ENCODE measurements around the gene C2orf92.

C2orf92 gene

DNA sequence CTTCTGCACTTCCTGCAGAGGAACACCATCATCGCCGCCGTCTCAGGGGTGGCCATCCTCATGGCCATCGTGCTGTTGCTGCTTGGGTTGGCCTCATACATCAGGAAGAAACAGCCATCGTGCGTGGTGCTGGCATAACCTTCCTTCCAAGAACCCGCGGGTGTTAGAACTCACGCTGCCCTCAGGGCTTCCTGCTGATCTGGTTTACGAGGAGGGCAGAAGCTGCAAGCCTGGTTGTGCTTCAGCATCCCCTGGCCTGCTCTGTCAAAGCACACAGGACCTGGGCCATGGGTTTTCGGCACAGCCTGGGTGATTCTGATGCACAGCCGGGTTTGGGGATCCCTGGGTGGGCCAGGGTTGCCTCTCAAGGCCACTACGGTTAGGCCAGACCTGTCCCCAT, 31.7 kb downstream of the C2orf92 start:
- TF ChIP-seq, protein P1, sequence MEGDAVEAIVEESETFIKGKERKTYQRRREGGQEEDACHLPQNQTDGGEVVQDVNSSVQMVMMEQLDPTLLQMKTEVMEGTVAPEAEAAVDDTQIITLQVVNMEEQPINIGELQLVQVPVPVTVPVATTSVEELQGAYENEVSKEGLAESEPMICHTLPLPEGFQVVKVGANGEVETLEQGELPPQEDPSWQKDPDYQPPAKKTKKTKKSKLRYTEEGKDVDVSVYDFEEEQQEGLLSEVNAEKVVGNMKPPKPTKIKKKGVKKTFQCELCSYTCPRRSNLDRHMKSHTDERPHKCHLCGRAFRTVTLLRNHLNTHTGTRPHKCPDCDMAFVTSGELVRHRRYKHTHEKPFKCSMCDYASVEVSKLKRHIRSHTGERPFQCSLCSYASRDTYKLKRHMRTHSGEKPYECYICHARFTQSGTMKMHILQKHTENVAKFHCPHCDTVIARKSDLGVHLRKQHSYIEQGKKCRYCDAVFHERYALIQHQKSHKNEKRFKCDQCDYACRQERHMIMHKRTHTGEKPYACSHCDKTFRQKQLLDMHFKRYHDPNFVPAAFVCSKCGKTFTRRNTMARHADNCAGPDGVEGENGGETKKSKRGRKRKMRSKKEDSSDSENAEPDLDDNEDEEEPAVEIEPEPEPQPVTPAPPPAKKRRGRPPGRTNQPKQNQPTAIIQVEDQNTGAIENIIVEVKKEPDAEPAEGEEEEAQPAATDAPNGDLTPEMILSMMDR (IDR thresholded peaks at IDR 0.05; ENCODE audit: insufficient read depth, low read length, missing control alignments), result no peak
- DNase-seq (ENCODE audit: low read depth, low spot score), result no peak
- no peak overlapping the region for H3K4me3 ChIP-seq (ENCODE audit: low read depth, low read length)
- ChIA-PET POLR2A (no interaction called here), CTCF (interaction anchor here (2.4 to 9.4 kb wide), 4 partner anchors 11 to 684 kb away, joined by 10 to 250 read pairs (median 155); partner anchors contain the start of genes ANKRD36B and ZAP70)

DNA sequence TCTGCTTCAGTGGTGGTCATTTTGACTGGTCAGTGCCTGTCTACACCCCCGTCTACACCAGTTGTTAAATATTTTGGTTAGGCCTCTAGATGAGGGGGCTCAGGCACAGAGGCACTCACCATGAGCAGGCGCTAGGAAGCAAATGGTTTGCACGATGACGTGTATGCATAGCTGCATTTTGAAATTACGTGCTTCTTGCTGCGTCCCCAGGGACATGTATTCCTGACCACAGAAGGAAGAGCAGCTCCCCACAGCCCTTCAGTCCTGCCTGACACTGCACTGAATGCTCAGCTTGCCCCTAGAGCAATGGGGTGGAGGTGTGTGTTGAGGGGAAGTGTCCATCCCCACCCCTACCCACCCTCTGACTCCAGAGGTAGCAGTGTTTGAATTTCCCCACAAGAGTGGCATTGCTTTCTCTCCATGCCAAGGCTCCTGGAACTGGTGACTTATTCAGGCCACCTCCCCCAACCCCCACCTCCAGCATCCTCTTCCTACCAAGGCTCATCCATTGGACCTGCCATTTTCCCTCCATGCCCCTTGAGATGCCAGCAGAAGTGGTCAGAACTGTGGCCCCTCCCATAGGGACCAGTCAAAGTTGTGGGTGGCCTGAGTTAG, 32.4 kb downstream of the C2orf92 start:
- no peak overlapping the region for H3K4me3 ChIP-seq (ENCODE audit: low read depth, low read length)
- no peak for DNase-seq (ENCODE audit: low read depth, low spot score)
- TF ChIP-seq, protein P1 (IDR thresholded peaks at IDR 0.05; ENCODE audit: insufficient read depth, low read length, missing control alignments), result no peak
- CTCF ChIA-PET, result interaction anchor here (2.4 to 9.4 kb wide), 4 partner anchors 10 to 684 kb away, joined by 10 to 250 read pairs (median 155); partner anchors contain the start of genes ANKRD36B and ZAP70
- POLR2A ChIA-PET, result no interaction called here

DNA sequence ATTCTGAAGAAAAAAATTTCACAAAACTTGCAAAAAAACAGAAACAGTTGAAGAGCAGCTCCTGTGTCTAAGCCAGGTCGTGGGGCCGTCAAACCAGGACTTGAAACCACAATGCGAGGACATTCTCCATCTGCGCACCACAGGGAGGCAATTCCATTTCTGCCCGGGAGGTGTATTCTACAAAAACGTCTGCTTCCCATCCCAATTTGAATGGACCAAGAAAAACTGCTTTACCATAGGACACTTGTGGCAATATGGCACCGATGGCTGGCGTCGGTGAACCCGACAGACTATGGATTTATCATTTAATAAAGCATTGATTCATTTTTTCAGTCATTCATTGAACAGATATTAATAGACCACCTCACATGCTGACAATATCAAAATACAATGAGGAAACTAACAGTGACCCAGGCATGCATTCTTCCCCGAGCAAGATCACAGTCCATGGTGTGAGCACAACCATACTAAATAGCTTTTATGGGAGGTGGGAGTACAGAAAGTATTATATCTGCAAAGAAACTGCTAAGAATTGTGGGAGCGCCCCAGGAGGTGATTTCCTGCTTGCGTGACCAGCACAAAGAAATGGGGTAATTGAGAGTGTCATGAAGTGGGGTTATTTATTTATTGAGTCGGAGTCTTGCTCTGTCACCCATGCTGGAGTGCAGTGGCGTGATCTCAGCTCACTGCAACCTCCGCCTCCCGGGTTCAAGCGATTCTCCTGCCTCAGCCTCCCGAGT, 33.4 kb downstream of the C2orf92 start:
- DNase-seq (ENCODE audit: low read depth, low spot score), result no peak
- ChIA-PET CTCF (interaction anchor here (2.4 to 9.4 kb wide), 4 partner anchors 9 to 683 kb away, joined by 10 to 250 read pairs (median 155); partner anchors contain the start of genes ANKRD36B and ZAP70), POLR2A (interaction anchor here (0.5 kb wide), 1 partner anchor 491 kb away, joined by 3 read pairs; no protein-coding TSS in a partner anchor)
- no peak overlapping the region for H3K4me3 ChIP-seq (ENCODE audit: low read depth, low read length)
- TF ChIP-seq, protein P1 (IDR thresholded peaks at IDR 0.05; ENCODE audit: insufficient read depth, low read length, missing control alignments), result no peak

DNA sequence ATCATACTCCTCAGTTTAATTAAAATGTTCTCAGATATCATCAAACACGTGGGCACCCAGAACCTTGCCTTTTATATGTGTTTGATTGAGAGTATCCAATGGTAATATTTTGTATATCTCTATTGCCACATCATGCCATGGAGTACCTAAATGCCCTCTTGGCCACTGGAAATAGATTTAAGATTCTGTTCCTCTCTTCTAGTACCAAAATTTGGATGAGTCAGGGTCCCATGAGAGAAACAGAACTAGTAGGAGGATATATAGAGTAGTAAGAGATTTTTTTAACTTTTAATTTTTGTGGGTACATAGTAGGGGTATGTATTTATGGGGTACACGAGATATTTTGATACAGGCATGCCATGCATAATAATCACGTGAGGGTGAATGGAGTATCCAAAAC, 34.2 kb downstream of the C2orf92 start:
- CTCF ChIA-PET, result interaction anchor here (9.4 kb wide), 1 partner anchor 113 kb away, joined by 250 read pairs; the partner anchor contains the start of gene ANKRD36B
- H3K4me3 ChIP-seq (ENCODE audit: low read depth, low read length), result no peak overlapping the region
- POLR2A ChIA-PET, result no interaction called here
- TF ChIP-seq, protein P1 (IDR thresholded peaks at IDR 0.05; ENCODE audit: insufficient read depth, low read length, missing control alignments), result no peak
- DNase-seq (ENCODE audit: low read depth, low spot score), result no peak

DNA sequence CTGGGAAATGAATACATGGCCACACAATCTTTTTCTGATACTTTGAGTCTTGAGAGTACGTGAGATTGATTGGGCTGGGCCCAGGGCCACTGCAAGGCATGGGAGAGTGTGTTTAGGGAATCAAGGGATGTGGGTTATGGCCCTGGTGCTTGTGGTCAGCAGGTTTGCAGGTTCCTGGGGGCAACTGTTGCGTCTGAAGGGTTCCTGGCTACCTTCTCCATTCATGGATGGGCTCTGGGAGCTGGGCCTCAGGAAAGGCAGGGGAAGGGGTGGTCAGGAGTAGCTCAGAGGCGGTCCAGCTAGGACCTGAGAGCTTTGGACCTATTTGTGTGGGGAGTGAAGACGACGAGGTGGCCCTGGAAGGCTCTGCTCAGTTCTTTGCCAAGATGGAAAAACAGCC, 35.5 kb downstream of the C2orf92 start:
- ChIA-PET POLR2A (no interaction called here), CTCF (interaction anchor here (2.7 to 5.7 kb wide), 2 partner anchors 115 to 680 kb away, joined by 11 to 23 read pairs; partner anchors contain the start of gene ANKRD36B)
- no peak for DNase-seq (ENCODE audit: low read depth, low spot score)
- TF ChIP-seq, protein P1 (IDR thresholded peaks at IDR 0.05; ENCODE audit: insufficient read depth, low read length, missing control alignments), result no peak
- no peak overlapping the region for H3K4me3 ChIP-seq (ENCODE audit: low read depth, low read length)

DNA sequence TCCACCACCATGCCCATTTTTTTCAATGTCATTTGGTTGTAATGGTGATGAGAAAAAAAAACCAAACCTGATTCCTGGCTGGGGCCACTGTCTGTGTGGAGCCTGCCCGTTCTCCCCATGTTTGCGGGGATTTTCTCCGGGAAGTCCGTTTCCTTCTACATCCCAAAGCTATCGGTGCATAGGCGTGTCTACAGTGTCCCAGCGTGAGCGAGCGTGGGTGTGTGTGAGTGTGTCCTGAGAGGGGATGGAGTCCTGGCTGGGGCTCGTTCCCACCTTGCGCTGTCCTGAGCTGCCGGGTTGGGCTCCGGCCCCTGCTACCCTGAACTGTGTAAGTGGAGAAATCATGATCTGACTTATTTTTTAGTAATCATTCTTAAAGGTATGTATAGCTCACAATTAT, 36.6 kb downstream of the C2orf92 start:
- TF ChIP-seq, protein P1 (IDR thresholded peaks at IDR 0.05; ENCODE audit: insufficient read depth, low read length, missing control alignments), result no peak
- no peak for DNase-seq (ENCODE audit: low read depth, low spot score)
- no peak overlapping the region for H3K4me3 ChIP-seq (ENCODE audit: low read depth, low read length)
- POLR2A ChIA-PET, result no interaction called here
- CTCF ChIA-PET, result interaction anchor here (2.7 to 13.7 kb wide), 3 partner anchors 7 to 679 kb away, joined by 11 to 134 read pairs (median 23); partner anchors contain the start of gene ANKRD36B
